ENCODE data around the gene C1QTNF8.

C1QTNF8 gene

GRCh38 chr16:1127101-1127500, 31.1 kb upstream of the C1QTNF8 start:
- DNase-seq: no peak

- no peak for DNase-seq
These were observed 30.5 kb upstream of the C1QTNF8 start for GRCh38 chr16:1126586-1126985.

GRCh38 chr16:1126044-1126443, 30.0 kb upstream of the C1QTNF8 start:
- DNase-seq: no peak

GRCh38 chr16:1125471-1125870, 29.4 kb upstream of the C1QTNF8 start:
- peak in 1 of 2 experiments; percentile 11 for DNase-seq

DNA sequence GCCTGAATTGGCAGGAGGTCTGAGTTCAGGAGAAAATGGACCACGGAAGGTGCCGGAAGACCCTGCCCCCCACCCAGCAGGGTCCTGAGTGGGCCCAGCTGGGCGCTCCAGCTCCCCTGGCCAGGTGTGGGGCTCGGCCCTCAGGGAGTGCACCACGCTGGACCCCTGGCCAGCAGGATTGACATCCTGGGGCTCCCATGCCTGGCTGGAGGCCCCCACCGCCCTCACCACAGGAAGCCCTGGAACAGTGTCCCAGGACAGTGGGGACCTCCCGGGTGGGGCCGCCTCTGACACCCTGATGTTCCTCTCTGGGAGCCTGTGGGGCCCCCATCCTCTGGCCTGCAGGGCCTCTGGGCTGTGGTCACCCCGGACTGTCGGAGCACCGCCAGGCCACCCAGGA, 28.8 kb upstream of the C1QTNF8 start:
- no peak for DNase-seq

GRCh38 chr16:1124291-1124690, 28.2 kb upstream of the C1QTNF8 start:
- no peak for DNase-seq

DNA sequence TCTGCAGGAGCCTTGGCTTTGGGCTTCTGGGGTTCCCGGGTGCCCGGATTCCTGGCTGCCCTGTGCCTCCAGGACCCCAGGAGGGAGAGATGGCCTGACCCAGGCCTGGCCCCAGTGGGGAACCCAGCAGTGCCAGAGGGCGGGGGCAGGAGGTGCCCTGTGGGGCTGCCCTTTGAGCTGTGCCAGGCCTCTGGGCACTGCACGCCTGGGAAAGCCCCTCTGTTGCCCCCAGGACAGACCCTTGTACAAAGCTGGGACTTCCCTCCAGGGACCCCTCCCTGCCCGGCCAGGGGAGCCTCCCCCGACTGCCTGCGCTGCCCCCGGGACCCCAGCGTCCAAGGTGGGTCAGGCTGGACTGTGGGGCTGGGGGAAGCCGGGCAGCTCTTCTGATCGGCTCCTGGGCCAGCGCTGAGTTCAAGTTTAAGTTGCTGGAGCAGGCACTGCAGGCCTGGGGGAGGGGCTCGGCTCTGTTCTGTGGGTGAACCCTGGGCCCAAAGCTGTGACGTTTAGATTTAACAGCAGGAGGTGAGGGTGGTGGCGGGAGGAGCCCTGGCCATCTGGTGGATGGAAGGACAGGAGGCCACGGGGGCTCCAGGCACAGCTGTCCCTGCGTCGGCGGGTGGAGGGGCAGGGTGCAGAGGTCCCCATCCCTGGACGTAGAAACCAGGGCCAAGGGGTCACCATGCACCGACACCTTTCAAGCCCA, 27.6 kb upstream of the C1QTNF8 start:
- no peak for DNase-seq

DNA sequence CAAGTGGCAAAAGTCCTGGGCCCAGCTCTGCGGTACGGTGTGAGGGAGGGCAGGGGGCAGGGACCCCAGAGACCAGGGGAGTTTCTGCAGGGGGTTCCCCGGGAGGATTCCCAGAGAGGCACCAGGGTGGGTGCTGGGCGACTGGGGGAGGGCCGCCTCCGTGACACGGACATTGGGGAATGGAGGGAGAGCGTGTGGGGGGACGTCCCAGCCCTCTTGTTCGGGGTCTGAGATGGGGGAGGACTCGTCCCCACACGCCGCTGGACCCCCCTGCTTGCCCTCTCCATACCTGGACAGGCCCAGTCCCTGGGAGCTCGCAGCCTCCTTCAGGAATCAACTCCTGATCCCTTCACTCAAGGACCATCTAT, 26.3 kb upstream of the C1QTNF8 start:
- DNase-seq: no peak

DNA sequence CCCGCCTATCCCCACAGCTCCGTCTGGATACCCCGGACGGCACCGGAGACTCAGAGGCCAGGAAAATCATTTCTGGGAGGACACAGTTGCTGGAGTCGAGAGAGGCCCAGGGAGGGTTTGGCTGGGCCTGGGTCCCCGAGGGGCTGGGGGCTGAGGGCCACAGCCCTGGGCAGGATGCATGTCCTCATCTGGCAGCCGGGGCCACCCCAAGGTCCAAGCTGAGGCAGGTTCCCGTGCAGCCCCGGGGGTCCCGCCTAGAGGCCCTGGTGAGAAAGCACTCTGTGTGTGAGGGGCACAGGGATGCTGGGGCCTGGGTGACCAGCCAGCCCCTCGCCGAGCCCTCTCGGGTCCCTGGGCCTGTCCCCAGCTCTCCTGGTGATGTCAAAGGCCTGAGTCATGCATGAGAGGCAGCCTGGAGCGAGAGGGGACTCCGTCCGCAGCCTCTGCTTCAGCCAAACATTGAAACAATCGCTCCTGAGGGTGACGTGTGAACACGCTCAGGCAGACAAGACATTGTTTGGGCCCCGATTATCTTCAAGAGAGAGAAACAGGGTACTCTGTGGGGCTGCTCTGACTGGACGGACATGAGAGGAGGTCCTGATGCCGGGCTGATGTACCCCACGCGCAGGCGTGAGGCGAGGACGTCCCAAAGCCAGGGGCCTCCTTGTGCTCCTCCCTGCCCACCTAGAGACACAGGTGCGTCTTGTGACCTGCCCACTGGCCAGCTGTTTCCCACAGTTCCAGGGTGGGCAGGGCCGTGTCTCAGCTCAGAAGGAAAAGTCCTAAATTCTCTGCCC, 25.8 kb upstream of the C1QTNF8 start:
- no peak for DNase-seq

GRCh38 chr16:1121009-1121408, 25.0 kb upstream of the C1QTNF8 start:
- no peak for DNase-seq

DNA sequence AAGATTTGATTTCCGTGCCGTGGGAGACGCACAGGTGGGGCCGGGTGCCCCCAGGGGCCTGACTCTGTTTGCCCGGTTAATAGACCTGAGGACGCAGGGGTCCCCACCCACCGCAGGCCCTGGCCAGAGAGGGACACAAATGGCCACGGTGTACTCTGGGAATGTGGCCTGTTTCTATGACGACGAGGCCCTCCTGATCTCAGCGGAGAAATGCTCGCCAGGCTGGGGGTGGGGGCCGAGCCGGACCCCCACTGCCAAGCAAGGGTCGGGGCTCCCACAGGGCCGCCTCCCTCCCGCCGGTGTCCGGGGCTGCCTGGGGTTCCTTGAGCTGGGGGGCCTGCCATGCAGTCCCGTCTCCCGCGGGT, 24.5 kb upstream of the C1QTNF8 start:
- DNase-seq: no peak

DNA sequence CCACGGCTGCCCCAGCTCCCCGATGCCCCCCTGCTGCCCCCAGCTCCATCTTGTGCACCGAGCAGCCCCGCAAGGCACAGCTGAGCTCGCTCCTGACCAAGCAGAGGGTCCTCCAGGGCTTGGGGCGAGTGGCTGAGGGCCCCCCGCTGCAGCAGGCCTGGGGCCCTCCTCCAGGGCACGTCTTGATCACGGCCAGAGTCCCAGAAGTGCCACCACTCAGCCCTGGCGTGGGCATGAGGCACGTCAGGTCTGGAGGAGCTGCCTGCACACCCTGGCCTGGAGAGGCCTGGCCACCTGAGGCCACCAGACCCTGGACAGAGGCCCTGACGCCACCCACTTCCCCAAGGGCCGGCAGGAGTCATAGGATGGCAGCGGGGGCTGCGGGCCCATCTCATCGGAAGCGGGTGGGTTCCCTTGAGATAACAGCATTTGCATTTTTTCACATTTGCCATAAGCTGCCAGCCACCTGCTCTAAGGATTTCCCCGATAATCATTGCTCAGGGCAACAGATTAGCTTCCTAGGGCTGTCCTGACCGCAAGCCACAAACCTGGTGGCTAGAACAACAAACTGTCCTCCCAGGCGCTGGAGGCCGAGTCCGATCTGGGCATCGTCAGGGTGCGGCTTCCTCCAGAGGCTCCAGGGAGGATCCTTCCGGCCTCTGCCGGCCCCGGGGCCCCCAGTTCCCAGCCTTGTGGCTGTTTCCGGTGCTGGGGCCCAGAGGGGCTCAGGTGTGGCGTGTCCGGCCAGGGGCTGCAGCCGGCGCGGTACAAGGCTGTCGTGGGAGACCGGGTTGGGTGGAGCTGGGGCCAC, 23.9 kb upstream of the C1QTNF8 start:
- no peak for DNase-seq

GRCh38 chr16:1119129-1119528, 23.1 kb upstream of the C1QTNF8 start:
- no peak for DNase-seq

DNA sequence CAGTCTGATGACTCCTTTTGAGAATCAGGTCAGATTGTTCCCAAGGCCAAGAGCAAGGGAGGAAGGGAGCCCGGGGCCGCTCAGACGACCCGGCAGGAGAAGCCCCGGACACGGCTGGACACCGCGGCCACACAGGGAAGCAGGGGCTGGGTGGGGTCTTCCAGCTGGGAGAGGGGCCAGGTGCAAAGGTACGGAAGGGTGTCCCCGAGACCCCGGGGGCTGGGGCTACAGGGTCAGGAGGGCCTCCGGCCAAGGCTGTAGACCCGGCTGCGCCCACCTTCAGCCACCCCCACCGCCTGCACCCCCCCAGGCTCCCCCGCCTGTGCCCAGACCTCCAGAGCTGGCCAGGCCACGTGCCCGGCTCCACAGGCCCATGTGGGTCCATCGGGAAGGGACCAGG, 21.9 kb upstream of the C1QTNF8 start:
- no peak for DNase-seq

DNA sequence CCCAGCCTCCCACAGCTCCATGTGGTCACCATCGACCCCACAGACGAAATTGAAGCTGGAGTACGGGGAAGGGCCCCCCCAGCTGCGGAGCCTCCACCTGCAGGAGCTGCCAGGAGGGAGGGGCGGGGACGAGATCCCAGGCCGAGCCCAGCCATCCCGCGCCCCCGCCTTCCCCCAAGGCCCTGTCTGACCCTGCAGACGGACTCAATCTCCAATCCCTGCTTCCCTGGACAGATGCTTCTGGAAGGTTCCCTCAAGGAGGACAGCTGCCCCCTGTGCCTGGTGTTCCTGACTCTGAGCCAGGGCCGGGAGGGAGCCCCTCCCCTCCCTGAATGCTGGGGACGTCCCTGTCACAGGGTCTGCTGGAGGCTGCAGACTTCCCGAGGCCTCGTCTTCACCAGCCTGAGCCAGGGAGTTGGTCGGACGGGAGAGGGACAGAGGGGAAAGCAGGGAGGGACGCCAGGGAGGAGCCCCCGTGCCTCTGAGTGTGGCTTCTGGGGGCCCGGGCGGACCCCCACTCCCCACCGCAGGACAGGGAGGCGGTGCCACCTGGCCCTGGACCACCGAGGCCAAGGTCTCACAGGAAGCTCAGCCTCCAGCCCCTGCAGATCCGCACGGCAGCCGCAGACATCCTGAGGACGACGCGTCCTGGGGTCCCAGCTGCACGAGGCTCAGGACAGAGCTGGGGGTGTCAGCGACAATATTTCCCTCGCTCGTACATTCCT, 21.3 kb upstream of the C1QTNF8 start:
- no peak for DNase-seq

DNA sequence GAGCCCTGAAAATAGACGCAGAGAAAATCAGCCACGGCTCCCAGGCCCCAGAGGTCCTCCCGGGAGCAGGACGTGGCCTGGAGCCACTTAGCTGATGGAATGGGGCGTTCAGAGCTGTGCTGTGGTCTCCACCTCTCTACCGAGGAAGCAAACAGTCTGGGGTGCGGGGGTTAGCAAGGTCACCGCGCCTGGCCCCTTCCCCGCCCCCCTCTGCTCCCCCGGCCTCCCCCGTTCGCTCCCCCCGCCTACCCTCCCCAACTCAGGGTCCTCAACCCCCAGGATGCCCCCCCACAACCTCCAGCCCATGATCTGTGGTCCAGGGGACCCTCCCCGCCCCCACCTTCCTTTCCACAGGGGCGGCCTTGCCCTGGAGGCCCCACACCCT, 20.6 kb upstream of the C1QTNF8 start:
- no peak for DNase-seq

GRCh38 chr16:1113889-1114526, 18.0 kb upstream of the C1QTNF8 start:
- no peak for DNase-seq

DNA sequence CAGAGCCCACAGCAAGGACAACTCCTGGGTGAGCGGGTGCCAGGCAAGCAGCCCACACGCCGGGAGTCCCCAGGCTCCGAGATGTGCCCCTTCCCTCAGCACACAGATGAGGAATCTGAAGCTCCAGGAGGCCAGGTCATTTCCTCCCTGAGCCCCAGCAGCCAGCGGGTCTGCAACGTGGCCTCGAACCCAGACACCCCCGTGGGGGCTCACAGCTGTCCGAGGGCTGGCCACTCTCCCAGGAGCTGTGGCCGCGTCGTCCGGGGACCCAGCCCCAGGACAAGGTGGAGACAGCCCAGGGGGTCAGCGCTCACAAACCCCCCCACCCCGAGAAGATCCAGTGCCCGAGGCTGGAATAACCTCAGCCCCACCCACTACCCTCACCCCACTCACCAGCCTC, 17.4 kb upstream of the C1QTNF8 start:
- no peak for DNase-seq

- DNase-seq: no peak
These were observed 16.6 kb upstream of the C1QTNF8 start for GRCh38 chr16:1112506-1113184.

DNA sequence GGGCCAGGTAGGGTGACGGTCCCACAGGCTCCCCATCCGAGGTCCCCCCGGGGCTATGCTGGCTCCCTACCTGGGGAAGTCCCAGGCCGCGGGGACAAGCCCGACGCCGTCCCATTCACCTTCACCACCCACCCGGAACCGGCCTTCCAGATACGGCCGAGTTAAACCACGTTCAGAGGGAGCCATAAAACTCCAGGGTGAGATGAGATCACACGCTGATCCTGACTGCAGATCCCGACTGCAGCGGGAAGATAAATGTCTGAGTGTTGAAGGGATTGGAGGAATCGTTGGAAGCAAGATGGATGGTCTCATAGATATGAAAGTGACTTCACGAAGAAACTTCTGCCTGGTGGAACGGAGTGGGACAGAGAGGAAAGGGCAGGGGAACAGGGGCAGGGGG, 13.6 kb upstream of the C1QTNF8 start:
- no peak for DNase-seq

DNA sequence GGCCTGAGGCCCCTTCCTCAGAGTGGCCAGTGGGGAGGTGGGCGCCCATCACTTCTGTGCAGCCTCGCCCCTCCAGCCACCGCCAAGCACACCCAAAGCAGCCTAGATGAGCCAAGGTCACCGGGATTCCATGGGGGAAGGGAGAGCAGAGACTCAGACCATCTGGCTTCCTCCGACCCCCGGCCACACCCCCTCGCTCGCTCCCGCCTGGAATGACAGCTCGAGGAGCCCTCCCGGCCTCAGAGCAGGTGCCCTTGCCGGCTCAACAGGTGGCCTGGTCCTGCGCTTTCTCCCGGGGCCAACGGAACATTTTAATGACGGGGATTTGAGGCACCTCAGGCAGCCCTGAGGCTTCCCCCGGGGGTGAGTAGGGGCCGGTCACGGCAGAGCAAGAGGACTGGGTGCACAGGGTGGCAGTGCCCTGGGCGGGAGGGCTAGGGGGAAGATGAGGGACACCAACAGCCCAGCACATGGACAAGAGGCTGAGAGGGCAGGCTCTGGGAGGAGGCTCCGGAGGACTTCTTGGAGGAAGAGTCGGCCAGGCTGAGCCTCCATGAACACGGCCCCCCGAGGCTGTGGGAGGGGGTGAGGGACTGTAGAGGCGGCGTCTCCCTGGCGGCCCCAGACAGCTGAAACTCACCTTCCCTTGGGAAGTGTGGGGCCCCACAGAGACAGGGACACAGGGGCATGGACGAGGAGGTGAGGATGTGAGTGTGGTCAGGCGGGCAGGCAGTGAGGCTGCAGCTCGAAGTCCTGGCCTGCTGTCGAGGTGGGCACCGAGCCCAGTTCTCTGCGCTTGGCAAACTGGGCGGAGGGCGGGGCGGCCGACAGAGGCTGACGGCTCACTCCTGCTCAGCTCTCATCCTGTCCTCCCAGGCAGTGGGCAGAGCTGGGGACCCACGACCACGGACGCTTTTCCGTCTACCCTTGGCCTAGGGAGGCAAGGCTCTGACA, 12.5 kb upstream of the C1QTNF8 start:
- no peak for DNase-seq
